AG04450 (cell line): ENCODE results near the gene STK26. TPM values are rescaled to one million over a fixed set of nuclear protein-coding genes. Genes with fewer than 3 reads are reported as not detected.

ENCODE experiments used
- CTCF ChIA-PET: fragments of 300-600, 350-600 bp; formaldehyde crosslinking; extraction: SDS; loops from one replicate; lab custom pipeline; 2022; ENCODE audit warnings: antibody characterized with exemption, inconsistent platforms; lab: Charles Lee
- POLR2A ChIA-PET: fragments of 350-600 bp; formaldehyde crosslinking; extraction: SDS; loops from one replicate; lab custom pipeline; 2021; ENCODE audit warnings: antibody characterized with exemption, inconsistent platforms; lab: Yijun Ruan, JAX
- DNase-seq: peaks from one replicate; pipeline ENCODE4 v3.0.0-alpha.2; 2011; ENCODE audit warnings: low read depth, low spot score
- H3K27ac ChIP-seq: one replicate; pipeline ENCODE4 v1.5.1; 2012; ENCODE audit warnings: low read depth, low read length, control low read depth
- H3K27me3 ChIP-seq: one replicate; pipeline ENCODE4 v1.6.0; 2012; ENCODE audit warnings: low read length; ENCODE audit not compliant: control insufficient read depth, insufficient read depth
- H3K4me3 ChIP-seq: 2 replicates; pipeline ENCODE4 v1.5.1; 2011; ENCODE audit warnings: mild to moderate bottlenecking, low read depth, low read length, control low read depth
- H3K9me3 ChIP-seq: 2 replicates; pipeline ENCODE4 v1.5.1; 2012; ENCODE audit warnings: low read length; ENCODE audit not compliant: control insufficient read depth, insufficient read depth
- CTCF ChIP-seq: IDR thresholded peaks from 2 replicates; pipeline ENCODE4 v1.5.1; 2011; ENCODE audit warnings: low read depth, low read length, control low read depth, inconsistent platforms
- polyA plus RNA-seq: library from polyadenylated mRNA; depleted of rRNA; stranded (reverse); fragments of >200 nt; gene quantifications from 2 replicates; pipeline ENCODE4 v1.2.3, GENCODE V29; 2011

Gene STK26
- polyA plus RNA-seq, 1 experiment: 0.61 TPM

GRCh38 chrX:132071254-132071653 lies 48.2 kb downstream of the STK26 start:
- Histone ChIP-seq H3K27ac (no peak overlapping the region), H3K27me3 (no peaks in the 10 kb centered on the region), H3K9me3 (no peaks in the 10 kb centered on the region), H3K4me3 (no peak overlapping the region)
- ChIA-PET CTCF (interaction anchor here (0.7 to 1.3 kb wide), 3 partner anchors 21 to 229 kb away, joined by 3 to 5 read pairs (median 3); partner anchors contain the start of gene RAP2C), POLR2A (no interaction called here)
- TF ChIP-seq CTCF: no peak
- no peak for DNase-seq

DNA sequence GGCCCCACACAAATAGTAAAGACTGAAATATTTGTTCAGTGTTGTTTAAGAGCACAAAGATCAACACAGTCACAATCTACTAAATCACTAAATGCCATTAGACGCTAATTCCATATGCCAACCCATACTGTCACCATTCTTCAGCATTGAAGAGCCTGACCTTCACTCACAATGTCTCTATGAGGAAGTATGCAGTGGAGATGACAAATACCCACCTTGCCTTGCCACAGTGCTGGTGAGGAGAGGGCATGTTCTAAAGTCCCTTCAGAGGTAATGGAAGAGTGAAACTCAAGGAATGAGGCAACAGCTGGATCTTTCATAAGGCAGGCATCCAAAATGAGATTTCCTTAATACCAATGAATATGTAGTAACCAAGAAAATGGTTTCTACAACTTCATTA lies 54.3 kb downstream of the STK26 start:
- POLR2A ChIA-PET: no interaction called here
- Histone ChIP-seq H3K27me3 (no peaks in the 10 kb centered on the region), H3K27ac (no peak overlapping the region), H3K9me3 (no peaks in the 10 kb centered on the region), H3K4me3 (no peak overlapping the region)
- CTCF ChIA-PET: no interaction called here
- TF ChIP-seq CTCF: no peak
- DNase-seq: no peak

DNA sequence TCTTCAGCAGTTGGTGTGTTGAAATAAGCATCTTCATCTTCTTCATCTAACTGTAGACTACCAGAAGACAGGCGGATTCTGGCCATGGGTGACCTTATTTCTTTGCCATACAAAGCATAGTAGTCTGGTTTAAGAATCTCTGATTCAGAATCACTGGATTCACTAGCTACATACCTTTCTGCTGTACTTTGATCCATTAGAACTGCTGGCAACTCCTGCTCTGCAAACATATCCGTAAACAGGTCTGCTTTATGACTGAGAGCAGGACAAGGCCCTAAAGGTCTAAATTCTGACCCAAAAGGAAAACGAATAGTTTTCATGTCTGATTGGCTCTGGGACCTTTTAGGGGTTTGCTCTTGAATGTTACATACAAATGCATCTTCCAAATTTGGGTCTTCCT lies 54.8 kb downstream of the STK26 start:
- no peak for DNase-seq
- ChIA-PET CTCF (no interaction called here), POLR2A (no interaction called here)
- H3K4me3 ChIP-seq: no peak overlapping the region
- H3K27me3 ChIP-seq: no peaks in the 10 kb centered on the region
- TF ChIP-seq CTCF: no peak
- H3K27ac ChIP-seq: no peak overlapping the region
- H3K9me3 ChIP-seq: no peaks in the 10 kb centered on the region

- Histone ChIP-seq H3K27ac (no peak overlapping the region), H3K4me3 (no peak overlapping the region), H3K9me3 (no peaks in the 10 kb centered on the region), H3K27me3 (no peaks in the 10 kb centered on the region)
- TF ChIP-seq CTCF: no peak
- ChIA-PET POLR2A (no interaction called here), CTCF (no interaction called here)
- no peak for DNase-seq
Measured at GRCh38 chrX:132085786-132086185, 62.7 kb downstream of the STK26 start.

GRCh38 chrX:132086672-132087071 lies 63.6 kb downstream of the STK26 start:
- CTCF ChIA-PET: no interaction called here
- POLR2A ChIA-PET: no interaction called here
- Histone ChIP-seq H3K9me3 (no peaks in the 10 kb centered on the region), H3K4me3 (no peak overlapping the region), H3K27ac (no peak overlapping the region), H3K27me3 (no peaks in the 10 kb centered on the region)
- no peak for DNase-seq
- TF ChIP-seq CTCF: no peak
